Fibroblast of lung (primary cell): ENCODE results near the gene TMEM175. TPM values are rescaled to one million over a fixed set of nuclear protein-coding genes. Genes with fewer than 3 reads are reported as not detected.

Source experiments
- DNase-seq, 2 donors: peaks; one replicate each; pipeline versions ENCODE4 v3.0.0 to v3.0.0-alpha.2; 2010; ENCODE audit warnings: low read depth in 2 of 2
- H2AFZ ChIP-seq: 2 replicates; pipeline ENCODE4 v1.5.1; 2012; ENCODE audit warnings: low read length, control low read depth, inconsistent platforms
- H3K27ac ChIP-seq: 2 replicates; pipeline ENCODE4 v1.5.1; 2011; ENCODE audit warnings: low read length, control low read depth; ENCODE audit not compliant: insufficient read depth
- H3K27me3 ChIP-seq: 2 replicates; pipeline ENCODE4 v1.5.1; 2011; ENCODE audit warnings: mild to moderate bottlenecking, low read length; ENCODE audit not compliant: control insufficient read depth, insufficient read depth
- H3K36me3 ChIP-seq: 2 replicates; pipeline ENCODE4 v1.5.1; 2011; ENCODE audit warnings: low read length; ENCODE audit not compliant: control insufficient read depth, insufficient read depth
- H3K4me1 ChIP-seq: 2 replicates; pipeline ENCODE4 v1.5.1; 2011; ENCODE audit warnings: low read length; ENCODE audit not compliant: control insufficient read depth, insufficient read depth; ENCODE audit errors: extremely low read depth
- H3K4me2 ChIP-seq: 2 replicates; pipeline ENCODE4 v1.5.1; 2011; ENCODE audit warnings: low read length, control low read depth; ENCODE audit not compliant: insufficient read depth; ENCODE audit errors: extremely low read depth
- H3K4me3 ChIP-seq, 4 experiments: fragments of 200-600 bp in 1 of 4; sonication (generic) in 1 of 4; replicated peaks in 1 of 4; 2 replicates each; pipeline ENCODE4 v1.5.1; 2011 to 2016; ENCODE audit warnings: low read length in 4 of 4, low read depth in 3 of 4, mild to moderate bottlenecking in 3 of 4, control low read depth in 2 of 4, inconsistent platforms in 1 of 4, mixed read lengths in 1 of 4; ENCODE audit not compliant: insufficient read depth in 1 of 4; ENCODE audit errors: control extremely low read depth in 1 of 4
- H3K79me2 ChIP-seq: 2 replicates; pipeline ENCODE4 v1.5.1; 2012; ENCODE audit warnings: mild to moderate bottlenecking, low read length, inconsistent platforms; ENCODE audit not compliant: control insufficient read depth, insufficient read depth
- H3K9ac ChIP-seq: 2 replicates; pipeline ENCODE4 v1.5.1; 2011; ENCODE audit warnings: mild to moderate bottlenecking, low read length, control low read depth; ENCODE audit not compliant: insufficient read depth
- H3K9me3 ChIP-seq: 2 replicates; pipeline ENCODE4 v1.5.1; 2012; ENCODE audit warnings: low read depth, low read length; ENCODE audit not compliant: control insufficient read depth, insufficient read depth
- H4K20me1 ChIP-seq: 2 replicates; pipeline ENCODE4 v1.5.1; 2011; ENCODE audit warnings: low read length; ENCODE audit not compliant: control insufficient read depth, insufficient read depth; ENCODE audit errors: extremely low read depth
- EZH2 ChIP-seq: IDR thresholded peaks from 2 replicates; pipeline ENCODE4 v1.5.1; 2012; ENCODE audit warnings: low read length, control low read depth, mild to moderate bottlenecking; ENCODE audit errors: missing control alignments
- polyA plus RNA-seq, 2 donors: library from polyadenylated mRNA; depleted of rRNA in 1 of 2; stranded (reverse) in 1 of 2; unstranded in 1 of 2; fragments of >200 nt; gene quantifications; 2 replicates each; pipeline ENCODE4 v1.2.1, GENCODE V29; 2011 to 2012; ENCODE audit warnings: missing spikeins in 1 of 2
- total RNA-seq: library from RNA; depleted of rRNA; stranded (reverse); fragments of >200 nt; gene quantifications from 2 replicates; pipeline ENCODE4 v1.2.1, GENCODE V29; 2014
- TF ChIP-seq, protein P1 (sequence below), 2 donors: IDR thresholded peaks in 1 of 2; conservative IDR thresholded peaks in 1 of 2; 1 replicate in 1 of 2; 2 replicates in 1 of 2; pipeline ENCODE4 v1.5.1; 2011 to 2012; ENCODE audit warnings: low read length in 2 of 2, control low read depth in 1 of 2, inconsistent platforms in 1 of 2, low read depth in 1 of 2, mild to moderate bottlenecking in 1 of 2

Gene TMEM175
- total and polyA plus RNA-seq, 2 donors (not counting 1 experiment from before 2014, with no cell fraction given), result 16.3 to 23.9 TPM

DNA sequence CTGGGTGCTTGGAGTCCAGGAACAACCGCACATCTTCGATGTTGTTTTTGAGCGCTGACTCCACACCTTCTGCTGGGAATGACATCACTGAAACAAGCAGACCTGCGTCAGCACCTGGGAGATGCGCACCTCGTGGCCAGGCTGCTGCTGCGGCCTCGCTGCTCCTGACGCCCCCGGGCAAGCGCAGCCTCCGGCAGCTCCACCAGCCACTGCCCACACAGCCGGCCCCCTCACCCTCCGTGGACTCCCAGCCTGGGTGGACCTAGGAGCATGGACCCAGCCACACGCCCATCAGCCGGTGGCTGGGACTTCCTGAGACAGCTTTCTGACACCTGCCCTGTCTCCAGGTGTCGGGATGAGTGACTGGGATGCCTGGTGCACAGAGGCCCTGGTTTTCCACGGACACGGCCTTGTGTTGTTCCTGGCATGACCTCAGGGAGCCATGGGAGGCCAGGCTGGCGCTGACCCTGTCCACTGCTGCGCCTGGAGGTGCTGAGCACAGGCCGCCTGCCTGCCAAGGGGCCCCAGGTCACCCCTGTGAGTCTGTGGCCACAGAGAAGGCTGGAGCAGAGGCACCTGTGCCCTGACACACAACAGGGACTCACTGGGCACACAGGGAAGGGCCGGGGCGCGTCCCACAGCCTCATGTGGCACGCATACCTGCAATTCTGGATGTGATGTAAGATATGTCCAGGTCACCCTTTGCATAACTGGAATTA lies 48.7 kb upstream of the TMEM175 start:
- Histone ChIP-seq H3K9ac (no peak overlapping the region), H3K27ac (no peak overlapping the region), H3K36me3 (peaks cover 40% of the 10 kb centered on the region), H2AFZ (no peak overlapping the region), H3K4me1 (no peaks in the 10 kb centered on the region), H3K79me2 (no peaks in the 10 kb centered on the region), H3K4me2 (no peak overlapping the region), H3K4me3 (no peak overlapping the region), H3K9me3 (no peaks in the 10 kb centered on the region), H3K27me3 (no peaks in the 10 kb centered on the region), H4K20me1 (no peaks in the 10 kb centered on the region)
- no peak for TF ChIP-seq EZH2
- TF ChIP-seq, protein P1, sequence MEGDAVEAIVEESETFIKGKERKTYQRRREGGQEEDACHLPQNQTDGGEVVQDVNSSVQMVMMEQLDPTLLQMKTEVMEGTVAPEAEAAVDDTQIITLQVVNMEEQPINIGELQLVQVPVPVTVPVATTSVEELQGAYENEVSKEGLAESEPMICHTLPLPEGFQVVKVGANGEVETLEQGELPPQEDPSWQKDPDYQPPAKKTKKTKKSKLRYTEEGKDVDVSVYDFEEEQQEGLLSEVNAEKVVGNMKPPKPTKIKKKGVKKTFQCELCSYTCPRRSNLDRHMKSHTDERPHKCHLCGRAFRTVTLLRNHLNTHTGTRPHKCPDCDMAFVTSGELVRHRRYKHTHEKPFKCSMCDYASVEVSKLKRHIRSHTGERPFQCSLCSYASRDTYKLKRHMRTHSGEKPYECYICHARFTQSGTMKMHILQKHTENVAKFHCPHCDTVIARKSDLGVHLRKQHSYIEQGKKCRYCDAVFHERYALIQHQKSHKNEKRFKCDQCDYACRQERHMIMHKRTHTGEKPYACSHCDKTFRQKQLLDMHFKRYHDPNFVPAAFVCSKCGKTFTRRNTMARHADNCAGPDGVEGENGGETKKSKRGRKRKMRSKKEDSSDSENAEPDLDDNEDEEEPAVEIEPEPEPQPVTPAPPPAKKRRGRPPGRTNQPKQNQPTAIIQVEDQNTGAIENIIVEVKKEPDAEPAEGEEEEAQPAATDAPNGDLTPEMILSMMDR (conservative IDR thresholded peaks at IDR 0.05 in 1 of 2, IDR thresholded peaks at IDR 0.05 in 1 of 2; ENCODE audit: low read depth in 1 of 2, low read length in 2 of 2), result no peak
- no peak for DNase-seq

DNA sequence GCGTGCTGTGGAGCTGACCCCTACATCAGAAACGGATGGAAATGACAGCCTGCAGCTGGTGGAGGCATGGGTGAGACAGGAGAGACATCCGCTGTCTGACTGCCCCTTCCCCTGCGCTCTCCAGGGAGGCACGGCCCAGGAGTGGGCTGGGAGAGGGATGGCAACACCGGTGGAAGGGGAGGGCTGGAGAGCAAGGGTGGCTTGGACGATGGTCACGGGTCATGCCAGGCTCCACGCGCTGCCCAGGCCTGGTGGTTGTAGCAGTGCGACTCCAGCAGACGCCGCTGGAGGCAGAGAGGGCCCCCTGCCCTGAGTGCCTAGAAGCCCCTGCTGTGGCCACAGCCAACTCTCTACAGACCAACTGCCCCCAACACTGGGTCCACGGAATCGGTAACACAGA lies 48.0 kb upstream of the TMEM175 start:
- no peaks in the 10 kb centered on the region for H3K27me3 ChIP-seq
- H3K9me3 ChIP-seq, result no peaks in the 10 kb centered on the region
- H3K4me2 ChIP-seq, result no peak overlapping the region
- TF ChIP-seq, protein P1 (conservative IDR thresholded peaks at IDR 0.05 in 1 of 2, IDR thresholded peaks at IDR 0.05 in 1 of 2; ENCODE audit: low read depth in 1 of 2, low read length in 2 of 2), result no peak
- TF ChIP-seq EZH2, result no peak
- no peaks in the 10 kb centered on the region for H3K79me2 ChIP-seq
- no peak overlapping the region for H3K27ac ChIP-seq
- no peaks in the 10 kb centered on the region for H4K20me1 ChIP-seq
- H3K36me3 ChIP-seq, result peaks cover 41% of the 10 kb centered on the region
- H2AFZ ChIP-seq, result no peak overlapping the region
- H3K4me3 ChIP-seq, result no peak overlapping the region
- no peak overlapping the region for H3K9ac ChIP-seq
- no peak for DNase-seq
- no peaks in the 10 kb centered on the region for H3K4me1 ChIP-seq

DNA sequence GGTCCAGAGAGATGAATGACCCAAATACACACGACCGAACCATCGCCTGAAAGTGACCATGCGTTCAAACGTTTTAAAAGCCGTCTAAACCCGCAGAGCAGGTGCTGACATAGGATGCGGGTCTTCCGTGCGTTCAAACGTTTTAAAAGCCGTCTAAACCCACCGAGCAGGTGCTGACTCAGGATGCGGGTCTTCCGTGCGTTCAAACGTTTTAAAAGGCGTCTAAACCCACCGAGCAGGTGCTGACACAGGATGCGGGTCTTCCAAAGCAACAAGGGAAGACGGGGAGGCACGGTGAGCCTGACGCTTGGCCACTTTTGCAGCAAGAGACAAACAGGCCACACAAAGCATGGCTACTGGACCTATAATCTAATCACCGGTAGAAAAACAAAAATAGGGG lies 47.4 kb upstream of the TMEM175 start:
- Histone ChIP-seq H3K36me3 (peaks cover 46% of the 10 kb centered on the region), H3K4me2 (no peak overlapping the region), H3K9ac (no peak overlapping the region), H3K4me3 (no peak overlapping the region), H3K27me3 (no peaks in the 10 kb centered on the region), H3K27ac (no peak overlapping the region), H3K9me3 (no peaks in the 10 kb centered on the region), H3K79me2 (no peaks in the 10 kb centered on the region), H3K4me1 (no peaks in the 10 kb centered on the region), H2AFZ (no peak overlapping the region), H4K20me1 (no peaks in the 10 kb centered on the region)
- TF ChIP-seq, protein P1 (conservative IDR thresholded peaks at IDR 0.05 in 1 of 2, IDR thresholded peaks at IDR 0.05 in 1 of 2; ENCODE audit: low read depth in 1 of 2, low read length in 2 of 2), result no peak
- TF ChIP-seq EZH2, result no peak
- no peak for DNase-seq
